WTC11 (cell line): ENCODE data around the gene SNHG17. TPM values are rescaled to one million over a fixed set of nuclear protein-coding genes. Genes with fewer than 3 reads are reported as not detected.
"Not testable (repeated sequence)": the region's sequence is repeated elsewhere in the genome, so short reads cannot be mapped to it uniquely, and the experiment has no call there.

Source experiments
- ATAC-seq: fragments of 200-7000 bp; cut with Tn5 transposase; 2 replicates; pipeline ENCODE4 v1.10.0; 2021; ENCODE audit warnings: mild to moderate bottlenecking, moderate library complexity
- CTCF ChIA-PET: fragments of 300-600 bp; sonication (Branson Sonifier 250); formaldehyde crosslinking; loops from one replicate; lab custom pipeline; 2021; ENCODE audit warnings: antibody characterized with exemption; lab: Charles Lee
- POLR2A ChIA-PET: fragments of 350-600 bp; sonication (Branson Sonifier 250); formaldehyde crosslinking; loops from one replicate; lab custom pipeline; 2021; ENCODE audit warnings: antibody characterized with exemption; lab: Charles Lee
- DNase-seq: peaks from one replicate; pipeline ENCODE4 v3.0.0; 2021; ENCODE audit warnings: low spot score
- H3K27ac Mint-ChIP-seq: 2 replicates; pipeline ENCODE4 v1.8.0; 2021; ENCODE audit warnings: mixed read lengths
- H3K27me3 Mint-ChIP-seq: 2 replicates; pipeline ENCODE4 v1.8.0; 2021; ENCODE audit warnings: low read depth, mild to moderate bottlenecking, moderate library complexity, mixed read lengths
- H3K36me3 Mint-ChIP-seq: 2 replicates; pipeline ENCODE4 v1.8.0; 2021; ENCODE audit warnings: mixed read lengths
- H3K4me1 Mint-ChIP-seq: 2 replicates; pipeline ENCODE4 v1.8.0; 2022; ENCODE audit warnings: mixed read lengths
- H3K4me3 Mint-ChIP-seq: 2 replicates; pipeline ENCODE4 v1.8.0; 2021; ENCODE audit warnings: mild to moderate bottlenecking, moderate library complexity, mixed read lengths
- H3K9me3 Mint-ChIP-seq: 2 replicates; pipeline ENCODE4 v1.8.0; 2021; ENCODE audit warnings: mixed read lengths
- AR ChIP-seq: fragments of 250-450 bp; sonication (Bioruptor Pico); IDR thresholded peaks from 2 replicates; pipeline ENCODE4 v1.9.0; 2021; ENCODE audit warnings: mild to moderate bottlenecking
- ATF3 ChIP-seq: sonication (generic); formaldehyde crosslinking; conservative IDR thresholded peaks from 2 replicates; pipeline ENCODE4 v1.8.1; 2022; ENCODE audit warnings: mild to moderate bottlenecking, missing genetic modification reagents
- CREB1 ChIP-seq: sonication (generic); formaldehyde crosslinking; IDR thresholded peaks from 2 replicates; pipeline ENCODE4 v1.8.0; 2023; ENCODE audit warnings: mild to moderate bottlenecking, missing genetic modification reagents
- CREM ChIP-seq: sonication (generic); formaldehyde crosslinking; IDR thresholded peaks from 2 replicates; pipeline ENCODE4 v1.8.1; 2022; ENCODE audit warnings: mild to moderate bottlenecking, missing genetic modification reagents, moderate library complexity
- FOXP1 ChIP-seq: sonication (generic); formaldehyde crosslinking; IDR thresholded peaks from 2 replicates; pipeline ENCODE4 v1.8.0; 2022; ENCODE audit warnings: missing genetic modification reagents, mild to moderate bottlenecking, moderate library complexity, borderline replicate concordance
- GABPB1 ChIP-seq: sonication (generic); formaldehyde crosslinking; IDR thresholded peaks from 2 replicates; pipeline ENCODE4 v1.8.1; 2023; ENCODE audit warnings: mild to moderate bottlenecking, missing genetic modification reagents
- HMGA2 ChIP-seq: fragments of 250-450 bp; sonication (Bioruptor Pico); IDR thresholded peaks from 2 replicates; pipeline ENCODE4 v1.4.0; 2021; ENCODE audit warnings: mild to moderate bottlenecking, moderate library complexity
- JAZF1 ChIP-seq: fragments of 250-450 bp; sonication (Bioruptor Pico); IDR thresholded peaks from 2 replicates; pipeline ENCODE4 v1.9.0; 2021; ENCODE audit warnings: moderate library complexity, mild to moderate bottlenecking, inconsistent platforms
- KAT7 ChIP-seq: sonication (generic); formaldehyde crosslinking; IDR thresholded peaks from 2 replicates; pipeline ENCODE4 v1.8.1; 2023; ENCODE audit warnings: missing genetic modification reagents, mild to moderate bottlenecking, borderline replicate concordance
- MAX ChIP-seq: sonication (generic); formaldehyde crosslinking; IDR thresholded peaks from 2 replicates; pipeline ENCODE4 v1.8.0; 2022; ENCODE audit warnings: mild to moderate bottlenecking, missing genetic modification reagents
- MLX ChIP-seq: sonication (generic); formaldehyde crosslinking; IDR thresholded peaks from 2 replicates; pipeline ENCODE4 v1.8.1; 2023; ENCODE audit warnings: mild to moderate bottlenecking, missing genetic modification reagents, moderate library complexity
- NFYB ChIP-seq: sonication (generic); formaldehyde crosslinking; conservative IDR thresholded peaks from 2 replicates; pipeline ENCODE4 v1.8.0; 2022; ENCODE audit warnings: low read depth, missing genetic modification reagents
- OVOL2 ChIP-seq: fragments of 250-450 bp; sonication (Bioruptor Pico); IDR thresholded peaks from 2 replicates; pipeline ENCODE4 v1.9.0; 2021; ENCODE audit warnings: mild to moderate bottlenecking, borderline replicate concordance
- TEAD1 ChIP-seq: sonication (generic); formaldehyde crosslinking; IDR thresholded peaks from 2 replicates; pipeline ENCODE4 v1.8.0; 2022; ENCODE audit warnings: mild to moderate bottlenecking, missing genetic modification reagents
- ZBTB21 ChIP-seq: sonication (generic); formaldehyde crosslinking; IDR thresholded peaks from 2 replicates; pipeline ENCODE4 v1.8.1; 2023; ENCODE audit warnings: mild to moderate bottlenecking, missing genetic modification reagents, borderline replicate concordance
- ZBTB43 ChIP-seq: sonication (generic); formaldehyde crosslinking; IDR thresholded peaks from 2 replicates; pipeline ENCODE4 v1.8.1; 2023; ENCODE audit warnings: mild to moderate bottlenecking, missing genetic modification reagents
- ZNF219 ChIP-seq: sonication (generic); formaldehyde crosslinking; IDR thresholded peaks from 2 replicates; pipeline ENCODE4 v1.8.0; 2023; ENCODE audit warnings: missing genetic modification reagents, mild to moderate bottlenecking, borderline replicate concordance
- ZNF281 ChIP-seq: sonication (generic); formaldehyde crosslinking; IDR thresholded peaks from 2 replicates; pipeline ENCODE4 v1.8.0; 2023; ENCODE audit warnings: mild to moderate bottlenecking, missing genetic modification reagents
- total RNA-seq: library from RNA; stranded (reverse); gene quantifications from 3 replicates; pipeline ENCODE4 v1.2.3, GENCODE V29; 2021

SNHG17 gene
- total RNA-seq, 1 experiment from 2014 or later = 71.6 TPM

- TF ChIP-seq ATF3 = no peak
- no peak for TF ChIP-seq GABPB1 (CRISPR knock-in tag)
- TF ChIP-seq HMGA2 = no peak
These were observed 22.1 kb downstream of the SNHG17 start (continued) for GRCh38 chr20:38412877-38413577.

GRCh38 chr20:38407822-38408221, 27.3 kb downstream of the SNHG17 start:
- POLR2A ChIA-PET = interaction anchor here (0.6 to 1.1 kb wide), 3 partner anchors 39 to 68 kb away, joined by 3 to 5 read pairs (median 4); no protein-coding TSS in a partner anchor
- H3K9me3 Mint-ChIP-seq = peaks cover 26% of the 10 kb centered on the region

GRCh38 chr20:38407321-38407720, 27.8 kb downstream of the SNHG17 start:
- H3K36me3 Mint-ChIP-seq = peaks cover 20% of the 10 kb centered on the region
- H3K27ac Mint-ChIP-seq = no peak overlapping the region
- ATAC-seq (no peak), DNase-seq (no peak)
- H3K4me1 Mint-ChIP-seq = peaks cover 2% of the 10 kb centered on the region; the same call in 1 of the 2 replicates
- no peaks in the 10 kb centered on the region for H3K27me3 Mint-ChIP-seq
- TF ChIP-seq CREM (CRISPR knock-in tag) (no peak), ZNF281 (CRISPR knock-in tag) (no peak), ZBTB43 (CRISPR knock-in tag) (no peak), MAX (no peak), FOXP1 (CRISPR knock-in tag) (no peak), HMGA2 (no peak), AR (CRISPR knock-in tag) (no peak), ZNF219 (CRISPR knock-in tag) (no peak), CREB1 (CRISPR knock-in tag) (no peak), TEAD1 (CRISPR knock-in tag) (no peak), OVOL2 (CRISPR knock-in tag) (no peak), JAZF1 (CRISPR knock-in tag) (no peak), MLX (CRISPR knock-in tag) (no peak), KAT7 (CRISPR knock-in tag) (no peak), NFYB (CRISPR knock-in tag) (no peak), ZBTB21 (CRISPR knock-in tag) (no peak)
- ChIA-PET CTCF (interaction anchor here (2.0 to 2.4 kb wide), 3 partner anchors 19 to 75 kb away, joined by 14 to 208 read pairs (median 20); no protein-coding TSS in a partner anchor), POLR2A (no interaction called here)
- peaks cover 26% of the 10 kb centered on the region for H3K9me3 Mint-ChIP-seq
- H3K4me3 Mint-ChIP-seq = no peak overlapping the region

More at GRCh38 chr20:38407822-38408221, 27.3 kb downstream of the SNHG17 start:
- not testable (repeated sequence) for H3K4me3 Mint-ChIP-seq, H3K27ac Mint-ChIP-seq, H3K4me1 Mint-ChIP-seq, H3K27me3 Mint-ChIP-seq, ATAC-seq, DNase-seq
- CTCF ChIA-PET = interaction anchor here (0.6 to 2.4 kb wide), 41 partner anchors 8 to 350 kb away, joined by 3 to 208 read pairs (median 5); partner anchors contain the start of genes BPI and SNHG17
- H3K36me3 Mint-ChIP-seq = peaks cover 20% of the 10 kb centered on the region
